Fibroblast of skin of back (primary cell): ENCODE results near the gene DAP3.
"Not testable (repeated sequence)": the region's sequence is repeated elsewhere in the genome, so short reads cannot be mapped to it uniquely, and the experiment has no call there.

Experiments
- DNase-seq: peaks from one replicate; pipeline ENCODE4 v3.0.0-alpha.2; 2013

Gene DAP3

GRCh38 chr1:155719703-155720102, 30.8 kb downstream of the DAP3 start:
- DNase-seq = no peak

GRCh38 chr1:155725142-155725541, 36.3 kb downstream of the DAP3 start:
- no peak for DNase-seq

- peak; percentile 67 for DNase-seq
Observed at GRCh38 chr1:155729031-155729898, 40.4 kb downstream of the DAP3 start.

- DNase-seq = no peak
Observed at GRCh38 chr1:155740995-155741394, 52.1 kb downstream of the DAP3 start.

- no peak for DNase-seq
Observed at GRCh38 chr1:155741908-155742307, 53.0 kb downstream of the DAP3 start.

GRCh38 chr1:155744711-155745283, 55.9 kb downstream of the DAP3 start:
- no peak for DNase-seq

- peak; percentile 98 for DNase-seq
Observed at GRCh38 chr1:155745284-155746228, 56.7 kb downstream of the DAP3 start.

- not testable (repeated sequence) for DNase-seq
Observed at GRCh38 chr1:155747586-155747985, 58.7 kb downstream of the DAP3 start.

GRCh38 chr1:155748141-155748540, 59.2 kb downstream of the DAP3 start:
- DNase-seq = not testable (repeated sequence)

GRCh38 chr1:155759017-155759416, 70.1 kb downstream of the DAP3 start:
- DNase-seq = not testable (repeated sequence)

GRCh38 chr1:155759966-155760630, 71.2 kb downstream of the DAP3 start:
- no peak for DNase-seq

- no peak for DNase-seq
Observed at GRCh38 chr1:155760751-155761475, 72.0 kb downstream of the DAP3 start.

GRCh38 chr1:155761736-155762405, 73.0 kb downstream of the DAP3 start:
- DNase-seq = no peak

GRCh38 chr1:155763090-155763815, 74.4 kb downstream of the DAP3 start:
- DNase-seq = peak; percentile 91

GRCh38 chr1:155763989-155764388, 75.1 kb downstream of the DAP3 start:
- DNase-seq = not testable (repeated sequence)

- DNase-seq = not testable (repeated sequence)
Observed at GRCh38 chr1:155767399-155767989, 78.6 kb downstream of the DAP3 start.

GRCh38 chr1:155769257-155769656, 80.4 kb downstream of the DAP3 start:
- DNase-seq = no peak

- DNase-seq = no peak
Observed at GRCh38 chr1:155773221-155773620, 84.3 kb downstream of the DAP3 start.

- DNase-seq = peak; percentile 12
Observed at GRCh38 chr1:155776414-155776813, 87.5 kb downstream of the DAP3 start.

GRCh38 chr1:155777582-155777981, 88.7 kb downstream of the DAP3 start:
- DNase-seq = no peak
